ENCODE results near the gene LRMDA.

DNA sequence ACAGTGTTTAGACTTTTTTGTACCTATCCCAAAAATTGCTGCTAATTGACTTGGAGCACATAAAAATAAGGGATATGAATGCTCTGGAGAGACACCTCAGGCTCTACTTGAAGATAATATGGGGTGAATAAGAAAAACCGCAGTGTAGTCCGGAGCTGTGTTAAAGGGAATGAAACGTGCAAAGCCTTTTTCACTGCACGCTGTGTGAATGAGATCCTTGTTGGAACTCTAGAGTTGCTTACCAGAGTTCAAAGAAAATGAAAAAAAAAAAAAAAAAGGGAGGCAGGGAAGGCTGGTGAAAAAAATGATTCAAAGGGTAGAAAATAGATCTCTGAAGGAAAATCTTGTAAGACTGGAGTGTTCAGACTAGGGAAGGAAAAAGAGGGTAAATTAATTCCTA is 226.6 kb downstream of the LRMDA start:
- TF ChIP-seq, protein P1, sequence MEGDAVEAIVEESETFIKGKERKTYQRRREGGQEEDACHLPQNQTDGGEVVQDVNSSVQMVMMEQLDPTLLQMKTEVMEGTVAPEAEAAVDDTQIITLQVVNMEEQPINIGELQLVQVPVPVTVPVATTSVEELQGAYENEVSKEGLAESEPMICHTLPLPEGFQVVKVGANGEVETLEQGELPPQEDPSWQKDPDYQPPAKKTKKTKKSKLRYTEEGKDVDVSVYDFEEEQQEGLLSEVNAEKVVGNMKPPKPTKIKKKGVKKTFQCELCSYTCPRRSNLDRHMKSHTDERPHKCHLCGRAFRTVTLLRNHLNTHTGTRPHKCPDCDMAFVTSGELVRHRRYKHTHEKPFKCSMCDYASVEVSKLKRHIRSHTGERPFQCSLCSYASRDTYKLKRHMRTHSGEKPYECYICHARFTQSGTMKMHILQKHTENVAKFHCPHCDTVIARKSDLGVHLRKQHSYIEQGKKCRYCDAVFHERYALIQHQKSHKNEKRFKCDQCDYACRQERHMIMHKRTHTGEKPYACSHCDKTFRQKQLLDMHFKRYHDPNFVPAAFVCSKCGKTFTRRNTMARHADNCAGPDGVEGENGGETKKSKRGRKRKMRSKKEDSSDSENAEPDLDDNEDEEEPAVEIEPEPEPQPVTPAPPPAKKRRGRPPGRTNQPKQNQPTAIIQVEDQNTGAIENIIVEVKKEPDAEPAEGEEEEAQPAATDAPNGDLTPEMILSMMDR (conservative IDR thresholded peaks at IDR 0.05; ENCODE audit: low read length), result no peak
- TF ChIP-seq EZH2phosphoT487 (IDR thresholded peaks at IDR 0.05; ENCODE audit: borderline replicate concordance, low read depth, low read length), result no peak

All from OCI-LY7 (cell line).